GM12875 (cell line): ENCODE data around the gene MPDZ.

ENCODE experiments used
- H3K4me3 ChIP-seq: one replicate; pipeline ENCODE4 v1.5.1; 2011; ENCODE audit warnings: low read depth, low read length, control low read depth
- TF ChIP-seq, protein P1 (sequence below): IDR thresholded peaks from 2 replicates; pipeline ENCODE4 v1.5.1; 2011; ENCODE audit warnings: low read depth, mild to moderate bottlenecking, control low read depth, inconsistent platforms, low read length, moderate library complexity, borderline replicate concordance; ENCODE audit not compliant: insufficient read depth

Gene MPDZ

DNA sequence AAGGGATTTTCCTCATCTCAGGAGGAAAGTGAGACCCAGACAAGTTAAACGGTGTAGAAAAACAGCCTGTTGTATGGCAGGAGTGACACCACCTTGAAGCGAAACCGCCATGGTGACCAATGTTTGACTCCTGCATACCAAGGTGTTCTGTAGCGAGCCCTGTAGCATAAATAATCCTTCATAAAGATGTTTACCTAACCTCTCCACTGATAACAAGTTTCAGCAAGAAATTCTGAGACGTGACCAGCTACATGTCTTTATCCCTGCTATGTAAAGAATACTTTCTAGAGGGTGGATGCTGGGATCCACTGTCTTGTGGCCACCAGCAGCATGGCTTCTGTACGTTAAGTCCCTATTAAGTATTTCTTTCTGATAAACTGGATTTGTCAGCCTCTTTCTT is 148.1 kb downstream of the MPDZ start:
- TF ChIP-seq, protein P1, sequence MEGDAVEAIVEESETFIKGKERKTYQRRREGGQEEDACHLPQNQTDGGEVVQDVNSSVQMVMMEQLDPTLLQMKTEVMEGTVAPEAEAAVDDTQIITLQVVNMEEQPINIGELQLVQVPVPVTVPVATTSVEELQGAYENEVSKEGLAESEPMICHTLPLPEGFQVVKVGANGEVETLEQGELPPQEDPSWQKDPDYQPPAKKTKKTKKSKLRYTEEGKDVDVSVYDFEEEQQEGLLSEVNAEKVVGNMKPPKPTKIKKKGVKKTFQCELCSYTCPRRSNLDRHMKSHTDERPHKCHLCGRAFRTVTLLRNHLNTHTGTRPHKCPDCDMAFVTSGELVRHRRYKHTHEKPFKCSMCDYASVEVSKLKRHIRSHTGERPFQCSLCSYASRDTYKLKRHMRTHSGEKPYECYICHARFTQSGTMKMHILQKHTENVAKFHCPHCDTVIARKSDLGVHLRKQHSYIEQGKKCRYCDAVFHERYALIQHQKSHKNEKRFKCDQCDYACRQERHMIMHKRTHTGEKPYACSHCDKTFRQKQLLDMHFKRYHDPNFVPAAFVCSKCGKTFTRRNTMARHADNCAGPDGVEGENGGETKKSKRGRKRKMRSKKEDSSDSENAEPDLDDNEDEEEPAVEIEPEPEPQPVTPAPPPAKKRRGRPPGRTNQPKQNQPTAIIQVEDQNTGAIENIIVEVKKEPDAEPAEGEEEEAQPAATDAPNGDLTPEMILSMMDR = no peak
- no peak overlapping the region for H3K4me3 ChIP-seq

DNA sequence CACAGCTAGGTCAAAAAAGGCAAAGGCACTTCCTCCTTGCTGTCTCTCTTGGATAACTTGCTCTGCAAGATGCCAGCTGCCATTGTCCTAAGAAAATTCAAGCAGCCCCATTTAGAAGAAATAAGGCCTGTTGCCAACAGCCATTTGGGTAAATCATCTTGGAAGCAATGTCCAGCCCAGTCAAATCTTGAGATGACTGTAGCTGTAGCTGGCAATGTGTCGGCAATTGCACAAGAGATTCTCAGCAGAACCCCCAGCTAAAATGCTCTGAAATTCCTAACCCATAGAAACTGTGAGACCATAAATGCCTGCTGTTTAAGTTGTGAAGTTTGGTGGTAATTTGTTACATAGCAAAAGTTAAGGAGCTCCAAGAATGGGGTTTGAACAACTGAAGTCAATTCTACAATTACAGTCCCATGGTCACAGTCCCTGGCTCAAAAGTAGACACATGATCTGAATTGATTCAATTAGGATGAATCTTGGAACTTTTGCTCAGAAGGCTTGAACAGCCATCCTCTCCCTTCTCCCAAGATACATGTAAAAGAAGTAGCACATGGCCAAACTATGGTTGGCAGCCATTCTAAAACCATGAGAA is 151.1 kb downstream of the MPDZ start:
- no peak overlapping the region for H3K4me3 ChIP-seq
- TF ChIP-seq, protein P1 = no peak

DNA sequence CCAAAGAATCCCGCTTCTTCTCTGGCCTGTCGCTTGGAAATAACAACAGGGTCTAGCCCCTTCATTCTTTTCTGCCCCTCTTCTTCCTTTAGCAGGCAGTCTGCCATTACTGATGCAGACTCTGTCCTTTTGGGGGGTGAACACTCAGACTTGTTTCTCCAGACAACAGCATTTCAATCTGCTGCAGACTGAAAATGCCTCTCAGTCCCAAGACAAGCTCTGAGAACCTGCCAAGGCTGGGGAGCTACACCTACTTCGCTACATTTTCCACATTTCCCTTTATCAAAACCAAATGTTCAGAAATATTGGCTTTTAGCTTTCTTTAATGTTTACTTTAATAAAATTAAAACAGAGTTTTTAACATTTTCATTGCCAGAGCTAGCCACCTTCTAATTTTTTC is 152.4 kb downstream of the MPDZ start:
- TF ChIP-seq, protein P1 = no peak
- no peak overlapping the region for H3K4me3 ChIP-seq

DNA sequence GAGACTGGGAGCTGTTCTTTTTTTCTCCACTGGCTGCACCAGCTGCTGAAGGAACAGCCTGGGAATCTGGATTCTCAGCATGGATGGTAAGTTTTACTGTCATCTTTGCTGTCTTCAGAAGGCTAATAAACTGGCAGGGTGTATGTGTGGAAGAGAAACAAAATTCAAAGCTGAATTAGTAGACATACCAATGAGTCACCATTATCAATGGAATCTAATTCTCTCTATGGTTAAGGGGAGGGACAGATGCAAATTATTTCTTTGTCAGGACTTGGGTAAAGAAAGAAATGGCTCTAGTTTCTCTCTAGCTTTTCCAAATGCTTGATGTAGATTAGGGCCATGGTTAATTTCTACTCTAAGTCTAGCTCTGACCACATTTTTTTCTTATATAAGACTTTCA is 154.2 kb downstream of the MPDZ start:
- TF ChIP-seq, protein P1 = no peak
- no peak overlapping the region for H3K4me3 ChIP-seq

DNA sequence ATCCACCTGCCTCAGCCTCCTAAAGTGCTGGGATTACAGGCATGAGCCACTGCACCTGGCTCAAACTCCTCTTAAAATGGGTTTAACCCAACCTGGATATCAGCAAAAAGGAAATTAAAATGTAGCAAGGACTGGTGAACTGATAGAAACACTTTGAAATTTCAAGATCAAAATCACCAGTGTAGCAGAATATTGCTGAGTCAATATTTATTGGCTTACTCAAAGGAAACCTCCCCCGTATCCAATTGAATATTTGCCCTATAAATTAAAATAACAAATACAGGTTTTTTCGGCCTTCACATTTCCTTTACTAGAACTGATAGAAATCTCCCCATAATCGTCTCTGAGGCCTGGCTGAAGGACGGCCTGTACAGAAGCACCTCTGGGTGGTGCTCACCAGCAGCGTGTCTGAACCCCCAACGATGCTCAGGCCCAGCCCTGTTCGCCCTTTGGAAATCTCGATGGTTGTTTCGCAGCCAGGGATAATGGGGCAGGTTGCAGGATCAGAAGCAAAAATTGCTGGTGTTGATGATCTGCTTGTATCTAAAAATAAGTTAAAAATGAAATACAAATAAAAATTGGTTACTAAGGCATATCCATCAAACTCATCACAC is 156.6 kb downstream of the MPDZ start:
- H3K4me3 ChIP-seq = no peak overlapping the region
- TF ChIP-seq, protein P1 = no peak

DNA sequence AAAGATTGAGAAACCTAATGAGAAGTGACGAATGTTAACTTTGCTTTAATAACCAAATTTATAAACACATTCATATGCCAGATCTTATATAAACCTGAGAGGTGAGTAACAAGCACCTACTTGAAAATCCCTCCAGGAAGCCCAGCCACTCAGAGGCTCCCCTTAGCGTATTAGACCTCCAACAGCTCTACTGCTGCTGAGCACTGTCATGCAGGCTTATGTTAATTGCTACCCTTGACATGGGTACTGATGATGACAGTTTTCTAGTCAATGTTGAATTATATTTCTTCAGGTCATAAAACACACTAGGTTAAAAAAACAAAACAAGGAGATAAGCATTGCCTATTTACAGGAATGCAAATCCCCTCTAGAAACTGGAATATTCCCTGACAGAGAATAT is 161.2 kb downstream of the MPDZ start:
- no peak overlapping the region for H3K4me3 ChIP-seq
- TF ChIP-seq, protein P1 = no peak

DNA sequence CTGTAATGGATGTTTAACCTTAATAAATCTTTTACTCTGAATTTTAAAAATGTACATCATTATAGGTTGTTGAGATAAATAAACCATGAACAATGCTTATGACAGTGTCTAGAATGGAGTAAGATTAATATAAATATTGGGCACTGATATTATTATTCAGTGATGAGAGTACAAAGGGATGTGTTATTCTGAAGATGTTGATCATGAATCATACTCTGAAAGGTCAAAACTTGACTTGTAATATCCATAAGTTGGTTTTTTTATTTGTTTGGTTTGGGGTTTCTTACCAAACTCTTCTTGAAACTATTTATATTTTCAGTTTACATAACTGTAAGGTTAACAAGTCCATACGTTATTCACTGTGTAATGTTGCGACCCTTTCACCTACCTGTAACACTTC is 163.2 kb downstream of the MPDZ start:
- no peak overlapping the region for H3K4me3 ChIP-seq

More for the DNA sequence above, 163.2 kb downstream of the MPDZ start:
- TF ChIP-seq, protein P1 = no peak
